ENCODE data around the gene MSANTD2. TPM values are rescaled to one million over a fixed set of nuclear protein-coding genes. Genes with fewer than 3 reads are reported as not detected.

Gene MSANTD2
- total RNA-seq, 1 experiment from 2014 or later, result 8.6 TPM

- intact Hi-C loops (cut with micrococcal nuclease), result no loop called here
- H3K27me3 ChIP-seq (ENCODE audit: insufficient read depth, low read length), result peaks cover 28% of the 10 kb centered on the region
- no peak overlapping the region for H2AFZ ChIP-seq (ENCODE audit: low read depth, low read length, poor library complexity, severe bottlenecking)
- no peaks in the 10 kb centered on the region for H3K9me3 ChIP-seq (ENCODE audit: control insufficient read depth in 1 of 2, insufficient read depth in 1 of 2, low read depth in 1 of 2, low read length in 2 of 2)
- ATAC-seq, result no peak
- no peaks in the 10 kb centered on the region for H3K9me2 ChIP-seq (ENCODE audit: insufficient read depth)
- 0 out of 2 replicates have a peak, but pooled peaks have one; percentile 0 for TF ChIP-seq RAD21 (IDR thresholded peaks at IDR 0.05; ENCODE audit: low read depth)
- no peak for TF ChIP-seq MAX (IDR thresholded peaks at IDR 0.05)
- RAD21 ChIA-PET (ENCODE audit: low non-redundant PET in 1 of 2, low total read pairs in 2 of 2, uncharacterized antibody in 2 of 2, unreplicated experiment in 2 of 2), result no interaction called here
- no peaks in the 10 kb centered on the region for H3K79me2 ChIP-seq (ENCODE audit: insufficient read depth, low read length)
- no peak for DNase-seq (ENCODE audit: low read depth, low spot score)
- no TSS peak for BruUV-seq (replicated peaks)
- no peaks in the 10 kb centered on the region for H3K4me1 ChIP-seq (ENCODE audit: control insufficient read depth in 1 of 2, insufficient read depth in 2 of 2, low read length in 2 of 2)
- no peaks in the 10 kb centered on the region for H3K36me3 ChIP-seq (ENCODE audit: control insufficient read depth in 1 of 2, insufficient read depth in 2 of 2, low read length in 2 of 2)
- no peak overlapping the region for H3K4me2 ChIP-seq (ENCODE audit: low read length)
- H4K20me1 ChIP-seq (ENCODE audit: insufficient read depth), result no peaks in the 10 kb centered on the region
- CTCF ChIA-PET, result no interaction called here
- H3K27ac ChIP-seq (ENCODE audit: low read depth, low read length), result no peak overlapping the region
- H3K4me3 ChIP-seq (replicated peaks in 1 of 2; ENCODE audit: low read depth in 1 of 2, low read length in 2 of 2), result no peak overlapping the region
- POLR2A ChIA-PET, result no interaction called here
- no peak overlapping the region for H3K9ac ChIP-seq (ENCODE audit: low read length)
These were observed 72.1 kb downstream of the MSANTD2 start for GRCh38 chr11:124728134-124728533.

- no peak for TF ChIP-seq JUND (IDR thresholded peaks at IDR 0.05)
- no peak for TF ChIP-seq ZBTB33 (IDR thresholded peaks at IDR 0.05; ENCODE audit: extremely low read depth, insufficient replicate concordance, low read length)
- no peak for TF ChIP-seq POLR2A (IDR thresholded peaks at IDR 0.05; ENCODE audit: borderline replicate concordance, extremely low read depth, insufficient read depth, insufficient read length)
- no peak for TF ChIP-seq CEBPB (IDR thresholded peaks at IDR 0.05; ENCODE audit: low read depth)
- no peak for TF ChIP-seq FOSL1 (IDR thresholded peaks at IDR 0.05; ENCODE audit: low read depth)
- no peak for TF ChIP-seq ZNF274 (IDR thresholded peaks at IDR 0.05; ENCODE audit: low read depth, low read length)
- no peak for TF ChIP-seq CBX3 (IDR thresholded peaks at IDR 0.05; ENCODE audit: low read depth)
- no peak for TF ChIP-seq YY1 (IDR thresholded peaks at IDR 0.05; ENCODE audit: extremely low read depth, insufficient replicate concordance, low read depth, low read length)
- TF ChIP-seq TCF7L2 (IDR thresholded peaks at IDR 0.05; ENCODE audit: borderline replicate concordance, extremely low read depth, insufficient read depth, insufficient read length), result no peak
- no peak for TF ChIP-seq SIN3A (IDR thresholded peaks at IDR 0.05; ENCODE audit: low read depth)
- Histone ChIP-seq H3K36me3 (ENCODE audit: control insufficient read depth in 1 of 2, insufficient read depth in 2 of 2, low read length in 2 of 2) (no peaks in the 10 kb centered on the region), H4K20me1 (ENCODE audit: insufficient read depth) (no peaks in the 10 kb centered on the region), H3K4me3 (replicated peaks in 1 of 2; ENCODE audit: low read depth in 1 of 2, low read length in 2 of 2) (no peak overlapping the region), H3K9me3 (ENCODE audit: control insufficient read depth in 1 of 2, insufficient read depth in 1 of 2, low read depth in 1 of 2, low read length in 2 of 2) (no peaks in the 10 kb centered on the region), H2AFZ (ENCODE audit: low read depth, low read length, poor library complexity, severe bottlenecking) (no peak overlapping the region), H3K4me1 (ENCODE audit: control insufficient read depth in 1 of 2, insufficient read depth in 2 of 2, low read length in 2 of 2) (no peaks in the 10 kb centered on the region), H3K27me3 (ENCODE audit: insufficient read depth, low read length) (peaks cover 35% of the 10 kb centered on the region), H3K27ac (ENCODE audit: low read depth, low read length) (no peak overlapping the region), H3K79me2 (ENCODE audit: insufficient read depth, low read length) (no peaks in the 10 kb centered on the region), H3K4me2 (ENCODE audit: low read length) (no peak overlapping the region), H3K9ac (ENCODE audit: low read length) (no peak overlapping the region), H3K9me2 (ENCODE audit: insufficient read depth) (no peaks in the 10 kb centered on the region)
- ChIA-PET POLR2A (no interaction called here), CTCF (no interaction called here), RAD21 (ENCODE audit: low non-redundant PET in 1 of 2, low total read pairs in 2 of 2, uncharacterized antibody in 2 of 2, unreplicated experiment in 2 of 2) (no interaction called here)
- no peak for ATAC-seq
- intact Hi-C loops (cut with micrococcal nuclease), result no loop called here
- no peak for DNase-seq (ENCODE audit: low read depth, low spot score)
- BruUV-seq (replicated peaks), result no TSS peak
These were observed 72.7 kb downstream of the MSANTD2 start for GRCh38 chr11:124727474-124727873.

Measured in HCT116 (cell line).